ENCODE measurements around the gene CEP350. TPM values are rescaled to one million over a fixed set of nuclear protein-coding genes. Genes with fewer than 3 reads are reported as not detected.

CEP350 gene
- total RNA-seq, 2 donors from 2014 or later, result 32.2 to 42.2 TPM

DNA sequence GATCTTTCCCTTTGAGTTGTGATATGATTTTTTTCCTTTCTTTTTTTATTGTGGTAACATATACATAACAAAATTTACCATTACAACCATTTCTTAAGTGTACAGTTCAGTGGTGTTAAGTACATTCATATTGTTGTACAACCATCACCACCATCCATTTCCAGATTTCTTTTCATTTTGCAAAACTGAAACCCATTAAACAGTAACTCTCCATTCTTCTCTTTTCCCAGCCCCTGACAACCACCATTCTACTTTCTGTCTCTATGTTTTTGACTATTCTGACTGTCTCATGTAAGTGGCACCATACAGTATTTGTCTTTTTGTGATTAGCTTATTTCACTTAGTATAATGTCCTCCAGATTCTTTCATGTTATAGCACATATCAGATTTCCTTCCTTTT lies 30.3 kb downstream of the CEP350 start:
- no peaks in the 10 kb centered on the region for H3K27me3 Mint-ChIP-seq (ENCODE audit: insufficient read depth)
- Histone ChIP-seq H3K27me3 (ENCODE audit: control insufficient read depth, insufficient read depth, low read length, poor library complexity, severe bottlenecking) (no peaks in the 10 kb centered on the region), H3K9ac (ENCODE audit: extremely low read depth, low read length, poor library complexity, severe bottlenecking) (no peak overlapping the region), H3K27ac (ENCODE audit: low read depth, low read length) (no peak overlapping the region), H3K4me1 (ENCODE audit: control insufficient read depth, insufficient read depth, low read length) (no peaks in the 10 kb centered on the region), H3K9me3 (ENCODE audit: control insufficient read depth, low read length) (no peaks in the 10 kb centered on the region), H3K4me3 (ENCODE audit: low read length) (no peak overlapping the region), H3K36me3 (ENCODE audit: control insufficient read depth, insufficient read depth, low read length) (peaks cover 8% of the 10 kb centered on the region)
- DNase-seq, result no peak
- peaks cover 6% of the 10 kb centered on the region for H3K36me3 Mint-ChIP-seq (ENCODE audit: low read depth)
- peaks cover 1% of the 10 kb centered on the region for H3K9me3 Mint-ChIP-seq
- no peaks in the 10 kb centered on the region for H3K4me1 Mint-ChIP-seq
- no peak overlapping the region for H3K4me3 Mint-ChIP-seq
- TF ChIP-seq, protein P1, sequence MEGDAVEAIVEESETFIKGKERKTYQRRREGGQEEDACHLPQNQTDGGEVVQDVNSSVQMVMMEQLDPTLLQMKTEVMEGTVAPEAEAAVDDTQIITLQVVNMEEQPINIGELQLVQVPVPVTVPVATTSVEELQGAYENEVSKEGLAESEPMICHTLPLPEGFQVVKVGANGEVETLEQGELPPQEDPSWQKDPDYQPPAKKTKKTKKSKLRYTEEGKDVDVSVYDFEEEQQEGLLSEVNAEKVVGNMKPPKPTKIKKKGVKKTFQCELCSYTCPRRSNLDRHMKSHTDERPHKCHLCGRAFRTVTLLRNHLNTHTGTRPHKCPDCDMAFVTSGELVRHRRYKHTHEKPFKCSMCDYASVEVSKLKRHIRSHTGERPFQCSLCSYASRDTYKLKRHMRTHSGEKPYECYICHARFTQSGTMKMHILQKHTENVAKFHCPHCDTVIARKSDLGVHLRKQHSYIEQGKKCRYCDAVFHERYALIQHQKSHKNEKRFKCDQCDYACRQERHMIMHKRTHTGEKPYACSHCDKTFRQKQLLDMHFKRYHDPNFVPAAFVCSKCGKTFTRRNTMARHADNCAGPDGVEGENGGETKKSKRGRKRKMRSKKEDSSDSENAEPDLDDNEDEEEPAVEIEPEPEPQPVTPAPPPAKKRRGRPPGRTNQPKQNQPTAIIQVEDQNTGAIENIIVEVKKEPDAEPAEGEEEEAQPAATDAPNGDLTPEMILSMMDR (conservative IDR thresholded peaks at IDR 0.05), result no peak
- no peak overlapping the region for H3K27ac Mint-ChIP-seq

DNA sequence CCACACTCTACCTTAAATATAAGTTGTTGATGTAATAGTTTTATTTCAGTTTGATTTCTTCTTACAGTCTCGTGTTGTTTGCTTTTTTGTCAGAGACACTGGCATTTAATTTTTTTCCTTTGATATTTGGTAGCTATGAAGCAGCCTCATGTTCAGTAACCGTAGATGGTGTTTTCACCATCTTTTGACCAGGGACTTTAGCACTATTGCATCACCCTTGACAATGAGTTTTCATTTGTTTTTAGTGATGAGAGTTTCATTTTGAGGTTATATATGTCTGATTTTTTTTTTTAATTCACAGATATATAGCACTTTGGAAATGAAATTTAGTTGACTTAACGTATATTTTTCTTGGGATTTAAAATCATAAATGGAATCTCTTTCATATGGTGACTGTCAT lies 36.2 kb downstream of the CEP350 start:
- DNase-seq, result no peak
- Histone ChIP-seq H3K27ac (ENCODE audit: low read depth, low read length) (no peak overlapping the region), H3K27me3 (ENCODE audit: control insufficient read depth, insufficient read depth, low read length, poor library complexity, severe bottlenecking) (no peaks in the 10 kb centered on the region), H3K9ac (ENCODE audit: extremely low read depth, low read length, poor library complexity, severe bottlenecking) (no peak overlapping the region), H3K9me3 (ENCODE audit: control insufficient read depth, low read length) (no peaks in the 10 kb centered on the region), H3K36me3 (ENCODE audit: control insufficient read depth, insufficient read depth, low read length) (peaks cover 42% of the 10 kb centered on the region), H3K4me3 (ENCODE audit: low read length) (no peak overlapping the region), H3K4me1 (ENCODE audit: control insufficient read depth, insufficient read depth, low read length) (no peaks in the 10 kb centered on the region)
- Mint-ChIP-seq H3K36me3 (ENCODE audit: low read depth) (peaks cover 22% of the 10 kb centered on the region), H3K9me3 (no peaks in the 10 kb centered on the region), H3K4me1 (no peaks in the 10 kb centered on the region), H3K27ac (peak overlapping the region; percentile 30), H3K4me3 (no peak overlapping the region), H3K27me3 (ENCODE audit: insufficient read depth) (no peaks in the 10 kb centered on the region)
- TF ChIP-seq, protein P1 (conservative IDR thresholded peaks at IDR 0.05), result no peak
- 93 to 100% methylated on average over 1 to 3 of the region's 3 CpGs for WGBS, 2 experiments (ENCODE audit: insufficient coverage in 1 of 2, insufficient read length in 1 of 2)

DNA sequence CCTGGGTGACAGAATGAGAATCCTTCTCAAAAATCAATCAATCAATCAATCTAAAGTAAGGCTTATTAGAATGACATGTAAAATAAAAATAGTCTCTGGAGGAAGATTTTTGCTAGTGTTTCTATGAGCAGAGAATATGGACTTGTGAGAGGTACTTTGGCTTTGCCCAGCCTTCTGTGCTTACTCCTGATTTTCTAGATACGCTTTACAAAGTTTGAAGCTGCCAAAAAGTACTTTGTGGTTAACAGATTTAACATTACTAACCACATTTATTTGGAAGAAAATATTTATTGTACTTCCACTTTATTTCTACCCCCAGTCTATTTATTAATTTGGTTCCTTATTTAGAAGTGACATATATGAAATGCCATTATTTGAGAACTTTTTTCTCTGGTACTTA lies 41.0 kb downstream of the CEP350 start:
- Mint-ChIP-seq H3K36me3 (ENCODE audit: low read depth) (peaks cover 29% of the 10 kb centered on the region), H3K27me3 (ENCODE audit: insufficient read depth) (no peaks in the 10 kb centered on the region), H3K27ac (no peak overlapping the region), H3K4me3 (no peak overlapping the region), H3K4me1 (no peaks in the 10 kb centered on the region), H3K9me3 (no peaks in the 10 kb centered on the region)
- Histone ChIP-seq H3K9ac (ENCODE audit: extremely low read depth, low read length, poor library complexity, severe bottlenecking) (no peak overlapping the region), H3K4me3 (ENCODE audit: low read length) (no peak overlapping the region), H3K9me3 (ENCODE audit: control insufficient read depth, low read length) (no peaks in the 10 kb centered on the region), H3K4me1 (ENCODE audit: control insufficient read depth, insufficient read depth, low read length) (no peaks in the 10 kb centered on the region), H3K27ac (ENCODE audit: low read depth, low read length) (no peak overlapping the region), H3K36me3 (ENCODE audit: control insufficient read depth, insufficient read depth, low read length) (peaks cover 69% of the 10 kb centered on the region), H3K27me3 (ENCODE audit: control insufficient read depth, insufficient read depth, low read length, poor library complexity, severe bottlenecking) (no peaks in the 10 kb centered on the region)
- TF ChIP-seq, protein P1 (conservative IDR thresholded peaks at IDR 0.05), result no peak
- WGBS, 2 experiments (ENCODE audit: insufficient coverage in 1 of 2, insufficient read length in 1 of 2), result no CpG with 5 or more reads among the region's 1 CpG
- DNase-seq, result no peak
